HG02870 (cell line): Measurements from ENCODE around the gene HSD11B2.

Experiments
- ATAC-seq: cut with Tn5 transposase; IDR thresholded peaks from one replicate; pipeline ENCODE4 v1.9.1; 2021; ENCODE audit warnings: mild to moderate bottlenecking, moderate library complexity; ENCODE audit not compliant: unreplicated experiment

HSD11B2 gene

DNA sequence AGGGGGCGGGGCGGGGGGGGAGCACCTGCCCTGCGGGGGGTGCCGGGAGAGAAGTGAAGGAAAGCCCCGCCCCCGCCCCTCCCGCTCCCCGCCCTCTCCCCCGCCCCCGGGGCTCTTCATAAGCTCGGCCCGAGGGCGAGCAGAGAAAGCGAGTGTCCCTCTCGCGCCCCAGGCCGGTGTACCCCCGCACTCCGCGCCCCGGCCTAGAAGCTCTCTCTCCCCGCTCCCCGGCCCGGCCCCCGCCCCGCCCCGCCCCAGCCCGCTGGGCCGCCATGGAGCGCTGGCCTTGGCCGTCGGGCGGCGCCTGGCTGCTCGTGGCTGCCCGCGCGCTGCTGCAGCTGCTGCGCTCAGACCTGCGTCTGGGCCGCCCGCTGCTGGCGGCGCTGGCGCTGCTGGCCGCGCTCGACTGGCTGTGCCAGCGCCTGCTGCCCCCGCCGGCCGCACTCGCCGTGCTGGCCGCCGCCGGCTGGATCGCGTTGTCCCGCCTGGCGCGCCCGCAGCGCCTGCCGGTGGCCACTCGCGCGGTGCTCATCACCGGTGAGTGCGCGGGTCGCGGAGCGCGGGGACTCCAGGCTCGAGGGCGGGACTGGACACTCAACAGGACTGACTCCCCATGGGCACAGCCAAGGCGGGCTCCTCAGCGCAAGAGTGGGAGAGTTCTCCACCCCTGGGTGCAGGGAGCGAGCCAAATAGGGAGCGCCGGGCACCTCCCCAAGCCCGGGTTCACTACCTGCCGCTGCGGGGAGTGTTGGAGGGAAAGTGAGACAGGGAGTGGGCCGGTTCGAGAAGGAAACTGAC, at the start of gene HSD11B2:
HSD11B2 (plus strand) TSS at position 145 of the 798 bp plus-strand sequence; CDS start at position 273, 128 bp downstream.
- no peak for ATAC-seq

DNA sequence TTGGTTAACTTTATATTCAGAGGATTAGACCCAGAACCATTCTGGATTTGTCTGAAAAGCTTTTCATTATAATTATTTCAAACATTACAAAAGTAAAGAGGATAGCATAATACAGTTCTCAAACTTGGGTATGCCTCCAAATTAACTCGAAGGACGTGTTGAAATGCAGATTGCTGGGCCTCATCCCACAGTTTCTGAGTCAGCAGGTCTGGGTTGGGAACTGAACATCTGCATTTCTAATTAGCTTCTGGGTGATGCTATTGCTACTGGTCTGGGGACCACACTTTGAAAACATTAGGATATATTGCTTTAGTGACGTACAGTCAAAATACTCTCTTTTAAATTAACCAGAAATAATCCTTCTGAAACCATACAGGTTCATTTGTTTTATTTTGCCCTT, 47.6 kb upstream of the HSD11B2 start:
- ATAC-seq, result no peak

DNA sequence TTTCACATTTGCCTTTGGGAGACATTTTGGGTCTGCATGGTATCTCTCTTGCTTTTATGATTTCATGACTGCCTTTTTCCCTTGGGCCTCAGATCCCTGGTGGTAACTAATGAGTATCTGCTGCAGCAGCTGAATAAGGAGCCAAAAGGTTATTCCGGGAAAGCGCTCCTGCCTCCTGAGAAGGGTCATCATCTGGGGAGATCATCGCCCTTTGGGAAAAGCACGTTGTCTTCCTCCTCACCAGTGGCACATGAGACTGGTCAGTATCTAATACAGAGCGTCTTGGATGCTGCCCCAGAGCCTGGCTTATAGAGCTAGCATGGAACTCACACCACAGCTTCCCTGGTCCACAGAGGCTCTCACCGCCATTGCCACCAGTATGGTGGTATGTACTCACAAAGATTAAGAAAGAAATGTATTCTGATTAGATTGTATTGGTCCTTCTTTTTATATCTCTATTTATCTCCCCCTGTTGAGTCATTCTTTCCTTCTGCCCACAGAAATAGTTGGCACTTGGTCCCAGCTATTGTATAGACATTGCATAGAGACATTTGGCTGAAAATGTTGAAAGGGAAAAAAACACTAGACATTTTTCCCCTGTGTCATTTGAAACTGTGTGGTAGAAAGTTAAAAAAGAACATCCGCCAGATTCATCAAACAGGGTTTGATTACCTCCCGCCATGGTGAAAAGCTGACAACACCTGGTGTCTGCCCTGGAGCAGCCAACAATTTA, 46.0 kb upstream of the HSD11B2 start:
- no peak for ATAC-seq

DNA sequence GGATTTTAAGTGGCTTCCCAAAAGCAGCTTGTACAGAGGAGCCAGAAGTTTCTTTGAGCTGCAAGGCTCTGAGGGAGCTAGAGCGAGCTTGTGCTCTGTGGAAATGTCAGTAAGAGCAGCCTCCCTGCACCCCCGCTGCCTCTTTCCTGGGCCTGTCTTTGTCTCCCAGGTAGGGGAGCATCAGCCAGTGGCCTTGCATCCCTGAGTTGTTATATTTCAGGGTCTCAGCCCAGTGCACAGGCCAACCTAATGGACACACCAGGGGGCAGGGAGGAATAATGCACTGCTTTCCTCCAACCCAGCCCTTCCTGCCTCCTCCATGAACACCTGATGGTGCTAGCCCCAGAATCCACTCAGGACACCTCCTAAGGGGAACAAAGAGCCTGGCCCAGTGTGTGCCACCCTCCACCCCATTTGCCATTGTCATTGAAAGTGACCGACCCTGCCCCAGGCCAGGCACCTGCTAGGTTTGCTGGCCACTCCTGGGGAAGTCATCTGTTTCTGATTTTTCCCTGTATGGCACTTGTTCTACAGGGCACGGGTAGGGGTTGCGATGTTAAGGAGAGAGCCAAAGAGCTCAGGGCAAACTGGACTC, 44.0 kb upstream of the HSD11B2 start:
- no peak for ATAC-seq

GRCh38 chr16:67387479-67388079, 43.3 kb upstream of the HSD11B2 start:
- ATAC-seq, result no peak

DNA sequence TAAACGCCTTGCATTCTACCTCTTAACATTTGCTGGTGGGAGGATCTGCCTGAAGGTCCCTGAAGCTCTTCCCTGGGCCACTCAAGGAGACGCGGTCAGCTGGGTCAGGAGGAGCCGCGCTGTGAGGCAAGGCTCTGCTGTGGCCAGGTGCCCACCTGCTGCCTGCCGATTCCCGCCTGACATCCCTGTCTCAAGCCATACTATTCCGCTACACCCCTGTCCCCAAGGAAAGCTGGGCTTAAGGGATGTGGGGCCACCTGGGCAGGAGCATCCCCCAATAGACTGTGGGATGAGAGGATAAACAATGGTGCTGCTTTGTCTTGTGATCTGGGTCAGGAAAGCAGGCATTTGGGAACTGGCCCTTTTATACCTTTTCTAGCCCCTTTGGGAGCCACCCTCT, 42.7 kb upstream of the HSD11B2 start:
- no peak for ATAC-seq

- ATAC-seq, result no peak
Observed at GRCh38 chr16:67388591-67388990, 42.3 kb upstream of the HSD11B2 start.

- ATAC-seq, result no peak
Observed at GRCh38 chr16:67389911-67390815, 40.8 kb upstream of the HSD11B2 start.

GRCh38 chr16:67390816-67391423, 40.0 kb upstream of the HSD11B2 start:
- no peak for ATAC-seq

DNA sequence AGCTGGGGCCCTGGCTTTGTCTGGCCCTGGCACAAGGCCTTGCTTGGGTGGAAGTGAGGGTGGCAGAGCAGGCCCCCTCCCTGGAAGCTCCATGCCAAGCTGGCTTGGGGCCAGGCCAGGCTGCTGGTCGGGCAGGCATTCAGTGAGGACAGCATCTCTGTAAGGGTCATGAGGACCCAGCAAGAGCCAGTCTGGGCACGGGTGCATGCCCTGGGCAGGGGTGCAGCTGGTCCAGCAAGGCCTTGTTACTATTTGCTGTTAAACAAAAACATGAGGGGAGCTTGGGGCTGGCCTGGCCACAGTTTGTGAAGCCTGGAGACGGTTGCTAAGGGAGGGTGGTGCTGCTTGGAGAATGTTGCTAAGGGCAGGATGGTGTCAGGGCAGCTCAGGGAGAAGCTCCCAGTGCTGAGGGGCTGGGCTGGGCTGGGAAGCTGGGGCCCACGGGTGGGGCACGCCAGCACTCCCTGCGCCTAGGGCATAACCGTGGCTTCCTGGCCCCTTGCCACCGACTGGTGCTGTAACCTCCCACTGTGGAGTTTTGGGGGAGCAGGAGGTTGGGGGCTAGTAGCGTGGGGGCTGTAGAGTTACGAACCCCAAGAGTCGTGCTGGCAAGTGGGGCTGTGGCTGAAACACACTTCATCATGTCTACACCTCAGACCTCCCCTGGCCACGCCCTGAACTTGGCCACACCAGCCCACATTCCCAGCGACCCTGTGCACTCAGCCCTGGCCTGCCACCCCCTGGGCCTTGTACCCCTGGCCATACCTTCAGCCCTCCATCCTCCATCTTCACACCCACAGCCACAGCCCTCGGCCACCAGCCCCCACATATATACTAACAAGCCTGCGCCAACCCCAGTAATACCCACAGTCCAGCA, 39.3 kb upstream of the HSD11B2 start:
- ATAC-seq, result no peak

DNA sequence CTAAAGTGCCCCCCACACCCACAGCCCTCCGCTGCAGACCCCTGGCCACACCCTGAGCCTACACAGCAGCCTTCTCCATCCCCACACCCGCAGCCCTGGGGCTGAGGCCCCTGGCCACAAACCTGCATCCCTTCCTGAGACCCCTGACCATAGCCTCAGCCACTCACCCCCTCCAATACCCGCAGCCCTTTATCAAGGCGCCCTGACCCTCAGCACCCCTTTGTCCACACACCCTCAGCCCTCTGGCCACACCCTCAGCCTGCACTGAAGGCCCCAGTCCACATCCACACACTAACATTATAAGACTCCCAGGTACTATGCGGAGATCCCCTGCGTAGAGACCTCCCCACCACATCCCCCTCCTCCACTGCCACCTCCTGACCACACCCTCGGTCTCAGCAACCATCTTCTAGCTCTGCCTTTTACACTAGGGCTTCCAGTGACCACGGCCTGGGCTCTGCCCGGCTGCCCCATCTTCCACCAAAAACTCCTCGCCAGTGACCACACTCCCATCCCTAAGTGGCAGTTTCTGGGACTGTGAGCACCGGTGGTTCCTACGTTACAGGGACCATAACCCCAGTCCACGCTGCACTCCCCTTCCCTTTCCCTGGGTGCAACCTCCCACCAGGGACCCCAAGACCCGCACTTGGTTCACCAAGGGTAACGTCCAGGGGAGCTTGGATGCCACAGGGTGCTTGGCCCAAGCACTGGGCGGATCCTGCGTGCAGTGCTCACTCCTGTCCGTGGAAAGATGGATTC, 38.4 kb upstream of the HSD11B2 start:
- no peak for ATAC-seq

- ATAC-seq, result no peak
Observed at GRCh38 chr16:67393111-67393787, 37.7 kb upstream of the HSD11B2 start, which contains the start of gene TPPP3. TSS of gene TPPP3 (minus strand) at chr16:67393498. CDS start at chr16:67391111, 2,387 bp downstream.

DNA sequence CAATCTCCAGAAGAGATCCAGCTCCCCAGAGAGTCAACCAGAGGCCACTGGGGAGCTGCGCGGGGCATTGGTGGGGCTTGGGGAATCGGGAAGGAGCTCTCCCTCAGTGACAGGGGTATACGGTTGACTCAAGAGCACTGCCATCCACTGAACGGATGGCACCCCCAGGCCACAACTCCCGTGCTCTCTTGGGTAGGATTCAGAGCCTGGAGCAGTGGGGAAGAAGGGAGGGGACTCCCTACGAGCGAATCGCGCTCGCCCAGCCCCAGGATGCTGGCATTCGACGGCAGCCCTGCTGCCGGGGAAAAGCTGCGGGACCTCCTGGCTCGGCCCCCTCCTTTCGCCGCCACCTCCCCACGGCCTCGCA, 37.1 kb upstream of the HSD11B2 start:
- no peak for ATAC-seq

DNA sequence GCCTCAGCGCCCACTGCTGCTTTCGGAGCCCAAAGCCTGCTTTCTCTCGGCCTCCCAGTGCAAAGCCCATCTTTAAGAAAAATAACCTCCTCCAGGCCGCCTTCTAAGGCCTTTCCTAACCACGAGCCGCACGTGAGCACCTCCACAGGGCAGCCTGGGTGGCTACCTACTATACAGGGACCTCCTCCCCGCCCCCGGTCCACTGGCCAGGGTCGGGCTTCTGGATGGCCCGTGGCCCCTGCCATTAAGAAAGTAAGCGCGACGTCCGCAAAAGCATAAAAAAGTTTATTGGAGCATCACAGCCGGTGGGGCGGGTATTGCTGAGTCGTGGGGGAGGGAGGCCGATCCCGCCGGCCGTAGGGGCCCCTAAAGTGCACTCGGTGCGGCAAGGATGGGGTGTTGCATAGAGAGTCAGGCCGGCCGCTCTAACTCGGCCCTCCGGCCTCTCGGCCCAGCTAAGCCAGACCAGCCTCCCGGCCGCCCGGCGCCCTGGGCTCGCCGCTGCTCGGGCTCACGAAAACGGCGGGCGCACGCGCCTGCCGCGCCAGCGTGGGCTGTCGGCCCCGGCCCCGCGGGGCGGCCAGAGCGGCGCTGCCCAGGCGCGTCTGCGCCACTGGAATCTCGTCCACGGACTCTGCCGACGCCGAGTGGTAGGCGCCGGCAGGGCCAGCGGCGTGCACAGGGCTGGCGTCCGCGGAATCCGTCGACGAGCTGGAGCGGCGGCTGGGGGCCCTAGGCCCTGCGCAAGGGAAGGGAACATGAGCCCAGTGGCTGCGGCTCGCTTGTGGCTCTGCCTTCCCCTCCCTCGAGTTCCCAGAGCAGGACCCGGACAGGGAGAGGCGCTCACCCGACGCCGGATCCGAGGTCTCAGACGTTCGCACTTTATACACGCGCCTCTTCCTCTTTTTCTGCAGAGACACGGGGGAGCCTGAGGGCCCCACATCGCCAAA, 36.5 kb upstream of the HSD11B2 start:
- ATAC-seq, result no peak

- ATAC-seq, result no peak
Observed at GRCh38 chr16:67395105-67395457, 35.8 kb upstream of the HSD11B2 start.

DNA sequence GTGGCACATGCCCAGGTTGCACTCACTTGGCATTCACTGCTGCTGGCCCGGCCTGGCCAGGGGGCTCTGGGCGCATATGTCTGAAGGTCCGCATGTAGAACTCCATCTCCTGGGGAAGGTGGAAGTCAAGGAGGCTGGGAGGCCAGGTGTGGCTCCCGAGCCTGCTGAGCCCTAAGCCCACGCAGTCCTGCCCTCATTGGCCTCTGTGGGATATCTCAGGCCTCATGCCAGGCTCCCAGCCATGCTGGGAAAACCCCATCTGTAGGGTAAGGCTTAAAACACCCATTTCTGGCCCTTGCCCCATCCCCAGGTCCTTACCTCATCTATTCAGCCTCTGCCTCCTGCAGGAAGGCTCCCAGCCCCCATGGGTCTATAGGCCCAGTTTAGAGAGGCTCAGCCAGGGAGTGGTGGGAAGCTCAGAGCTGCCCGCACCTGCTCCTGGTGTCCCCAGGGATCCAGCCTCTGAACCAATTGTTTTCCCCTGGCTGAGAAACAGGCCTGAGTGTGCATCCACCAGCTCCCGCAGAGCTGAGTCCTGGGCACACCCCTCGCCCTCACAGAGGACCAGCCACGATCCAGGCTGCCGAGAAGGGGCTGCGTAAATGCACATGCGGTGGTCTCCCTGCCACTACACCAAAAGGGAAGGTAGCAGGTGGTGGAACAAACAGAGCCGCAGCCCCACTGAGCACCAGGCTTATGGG, 35.3 kb upstream of the HSD11B2 start:
- ATAC-seq, result no peak
